Tibial artery (tissue), 4 donors: Measurements from ENCODE around the gene DNAJC15.

ENCODE experiments used
- DNase-seq, 2 donors: peaks; one replicate each; pipeline ENCODE4 v3.0.0-alpha.2; 2019
- H3K27ac ChIP-seq, 2 donors: fragments of 200-600 bp; sonication (generic) in 1 of 2; 1 replicate in 1 of 2; 2 replicates in 1 of 2; pipeline ENCODE4 v1.5.1; 2018 to 2019; ENCODE audit warnings: mild to moderate bottlenecking in 1 of 2
- H3K27me3 ChIP-seq, 2 donors: fragments of 200-600 bp; sonication (generic) in 1 of 2; one replicate each; pipeline versions ENCODE4 v1.5.1 to v1.6.0; 2016 to 2019
- H3K36me3 ChIP-seq, 3 donors: fragments of 200-600 bp; sonication (generic) in 2 of 3; one replicate each; pipeline ENCODE4 v1.5.1; 2016 to 2019; ENCODE audit warnings: mild to moderate bottlenecking in 2 of 3
- H3K4me1 ChIP-seq, 4 donors: fragments of 200-600 bp; sonication (generic) in 2 of 4; 1 replicate in 3 of 4; 2 replicates in 1 of 4; pipeline ENCODE4 v1.5.1; 2016 to 2019
- H3K4me3 ChIP-seq, 2 donors: fragments of 200-600 bp; sonication (generic) in 1 of 2; 1 replicate in 1 of 2; 2 replicates in 1 of 2; pipeline ENCODE4 v1.5.1; 2018 to 2019; ENCODE audit warnings: mild to moderate bottlenecking in 2 of 2
- H3K9me3 ChIP-seq, 3 donors: fragments of 200-600 bp; sonication (generic) in 1 of 3; one replicate each; pipeline ENCODE4 v1.5.1; 2016 to 2019
- CTCF ChIP-seq, 2 experiments: fragments of 200-600 bp in 1 of 2; fragments of 450-650 bp in 1 of 2; IDR thresholded peaks; one replicate each; pipeline ENCODE4 v1.5.1; 2017 to 2019; ENCODE audit warnings: antibody characterized with exemption in 2 of 2, mild to moderate bottlenecking in 1 of 2, moderate library complexity in 1 of 2
- intact Hi-C: fragments of 100-400 bp; cut with DNase I; formaldehyde crosslinking; loops from one replicate; pipeline ENCODE4 v1.15.0; 2023; ENCODE audit warnings: low total_unique reads

DNAJC15 gene

GRCh38 chr13:43110036-43110435 is 86.7 kb downstream of the DNAJC15 start:
- H3K36me3 ChIP-seq: peaks cover 0 to 10% (median 9%) of the 10 kb centered on the region in 3 donors
- no peak overlapping the region for H3K27ac ChIP-seq
- no peak for DNase-seq
- no peak for TF ChIP-seq CTCF (IDR thresholded peaks at IDR 0.05)
- no peaks in the 10 kb centered on the region for H3K9me3 ChIP-seq
- H3K4me3 ChIP-seq: no peak overlapping the region
- H3K27me3 ChIP-seq: no peaks in the 10 kb centered on the region
- H3K4me1 ChIP-seq: peaks cover 0 to 4% (median 0%) of the 10 kb centered on the region in 4 donors
- intact Hi-C loops: no loop called here

- no peak for DNase-seq
These were observed 87.3 kb downstream of the DNAJC15 start for GRCh38 chr13:43110658-43111057.

GRCh38 chr13:43111559-43112400 is 88.4 kb downstream of the DNAJC15 start:
- intact Hi-C loops: no loop called here
- peaks cover 0 to 4% (median 0%) of the 10 kb centered on the region in 4 donors for H3K4me1 ChIP-seq
- no peak for DNase-seq
- no peaks in the 10 kb centered on the region for H3K9me3 ChIP-seq
- TF ChIP-seq CTCF (IDR thresholded peaks at IDR 0.05): no peak
- no peaks in the 10 kb centered on the region for H3K27me3 ChIP-seq
- H3K27ac ChIP-seq: no peak overlapping the region
- no peak overlapping the region for H3K4me3 ChIP-seq
- peaks cover 0 to 10% (median 9%) of the 10 kb centered on the region in 3 donors for H3K36me3 ChIP-seq

More at GRCh38 chr13:43110658-43111057, 87.3 kb downstream of the DNAJC15 start:
- Histone ChIP-seq H3K36me3 (peaks cover 0 to 10% (median 9%) of the 10 kb centered on the region in 3 donors), H3K27ac (no peak overlapping the region), H3K4me1 (peaks cover 0 to 4% (median 0%) of the 10 kb centered on the region in 4 donors), H3K9me3 (no peaks in the 10 kb centered on the region), H3K27me3 (no peaks in the 10 kb centered on the region), H3K4me3 (no peak overlapping the region)
- intact Hi-C loops: no loop called here
- no peak for TF ChIP-seq CTCF (IDR thresholded peaks at IDR 0.05)

- DNase-seq: no peak
- peaks cover 0 to 4% (median 0%) of the 10 kb centered on the region in 4 donors for H3K4me1 ChIP-seq
- TF ChIP-seq CTCF (IDR thresholded peaks at IDR 0.05): no peak
- H3K4me3 ChIP-seq: no peak overlapping the region
- no peaks in the 10 kb centered on the region for H3K9me3 ChIP-seq
- no peaks in the 10 kb centered on the region for H3K36me3 ChIP-seq
- intact Hi-C loops: no loop called here
- H3K27me3 ChIP-seq: no peaks in the 10 kb centered on the region
- no peak overlapping the region for H3K27ac ChIP-seq
These were observed 90.2 kb downstream of the DNAJC15 start for GRCh38 chr13:43113603-43114002.

GRCh38 chr13:43114504-43114903 is 91.1 kb downstream of the DNAJC15 start:
- H3K27ac ChIP-seq: no peak overlapping the region
- intact Hi-C loops: no loop called here
- H3K36me3 ChIP-seq: no peaks in the 10 kb centered on the region
- no peaks in the 10 kb centered on the region for H3K9me3 ChIP-seq
- DNase-seq: no peak
- no peaks in the 10 kb centered on the region for H3K27me3 ChIP-seq
- no peak overlapping the region for H3K4me3 ChIP-seq
- TF ChIP-seq CTCF (IDR thresholded peaks at IDR 0.05): no peak
- H3K4me1 ChIP-seq: peaks cover 0 to 4% (median 0%) of the 10 kb centered on the region in 4 donors
